HG03460 (cell line): Measurements from ENCODE around the gene COCH.
"Not testable (repeated sequence)": the region's sequence is repeated elsewhere in the genome, so short reads cannot be mapped to it uniquely, and the experiment has no call there.

ENCODE experiments used
- ATAC-seq: cut with Tn5 transposase; IDR thresholded peaks from one replicate; pipeline ENCODE4 v1.9.1; 2021; ENCODE audit not compliant: unreplicated experiment

COCH gene

GRCh38 chr14:30874999-30875787, 834 bp downstream of the COCH start:
- ATAC-seq: peak; percentile 30

- ATAC-seq: no peak
These were observed 1.4 kb downstream of the COCH start for GRCh38 chr14:30875788-30876053.

DNA sequence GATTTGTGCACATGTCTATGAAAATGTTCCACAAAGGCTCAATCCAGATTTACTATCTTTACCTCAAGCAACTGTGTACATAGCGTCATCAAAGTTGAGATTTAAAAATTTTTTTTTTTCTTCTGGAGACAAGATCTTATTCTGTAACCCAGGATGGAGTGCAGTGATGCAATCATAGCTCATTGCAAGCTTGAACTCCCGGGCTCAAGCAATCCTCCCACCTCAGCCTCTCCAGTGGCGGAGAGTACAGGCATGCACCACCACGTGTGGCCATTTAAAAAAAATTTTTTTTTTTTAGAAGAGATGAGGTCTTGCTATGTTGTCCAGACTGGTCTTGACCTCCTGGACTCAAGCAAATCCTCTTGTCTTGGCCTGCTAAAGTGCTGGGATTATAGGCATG, 2.3 kb downstream of the COCH start:
- ATAC-seq: no peak

- no peak for ATAC-seq
These were observed 8.1 kb downstream of the COCH start for GRCh38 chr14:30882431-30882830.

GRCh38 chr14:30883508-30884294, 9.3 kb downstream of the COCH start:
- ATAC-seq: no peak

GRCh38 chr14:30884901-30885300, 10.5 kb downstream of the COCH start:
- ATAC-seq: no peak

DNA sequence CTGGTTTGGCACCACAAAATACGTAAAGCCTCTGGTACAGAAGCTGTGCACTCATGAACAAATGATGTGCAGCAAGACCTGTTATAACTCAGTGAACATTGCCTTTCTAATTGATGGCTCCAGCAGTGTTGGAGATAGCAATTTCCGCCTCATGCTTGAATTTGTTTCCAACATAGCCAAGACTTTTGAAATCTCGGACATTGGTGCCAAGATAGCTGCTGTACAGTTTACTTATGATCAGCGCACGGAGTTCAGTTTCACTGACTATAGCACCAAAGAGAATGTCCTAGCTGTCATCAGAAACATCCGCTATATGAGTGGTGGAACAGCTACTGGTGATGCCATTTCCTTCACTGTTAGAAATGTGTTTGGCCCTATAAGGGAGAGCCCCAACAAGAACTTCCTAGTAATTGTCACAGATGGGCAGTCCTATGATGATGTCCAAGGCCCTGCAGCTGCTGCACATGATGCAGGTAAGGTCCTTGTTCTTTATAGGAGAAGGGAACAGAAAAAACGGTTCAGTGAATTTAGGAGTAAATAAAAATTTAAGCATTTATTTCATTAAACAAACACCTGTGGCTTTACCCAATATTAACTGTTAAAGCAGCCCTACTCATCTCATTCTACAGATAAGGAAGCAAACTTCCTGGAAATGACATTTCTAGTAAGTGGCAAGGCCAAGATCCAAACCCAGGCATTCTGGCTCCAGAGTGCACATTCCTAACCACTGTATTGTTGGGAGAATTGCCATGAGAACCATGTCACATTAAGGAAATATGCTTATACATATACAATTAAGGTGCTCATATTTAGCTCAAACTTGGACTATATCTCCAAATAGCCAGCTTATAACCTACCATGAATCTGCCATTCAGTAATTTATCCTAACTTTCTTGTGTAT, 11.7 kb downstream of the COCH start:
- no peak for ATAC-seq

DNA sequence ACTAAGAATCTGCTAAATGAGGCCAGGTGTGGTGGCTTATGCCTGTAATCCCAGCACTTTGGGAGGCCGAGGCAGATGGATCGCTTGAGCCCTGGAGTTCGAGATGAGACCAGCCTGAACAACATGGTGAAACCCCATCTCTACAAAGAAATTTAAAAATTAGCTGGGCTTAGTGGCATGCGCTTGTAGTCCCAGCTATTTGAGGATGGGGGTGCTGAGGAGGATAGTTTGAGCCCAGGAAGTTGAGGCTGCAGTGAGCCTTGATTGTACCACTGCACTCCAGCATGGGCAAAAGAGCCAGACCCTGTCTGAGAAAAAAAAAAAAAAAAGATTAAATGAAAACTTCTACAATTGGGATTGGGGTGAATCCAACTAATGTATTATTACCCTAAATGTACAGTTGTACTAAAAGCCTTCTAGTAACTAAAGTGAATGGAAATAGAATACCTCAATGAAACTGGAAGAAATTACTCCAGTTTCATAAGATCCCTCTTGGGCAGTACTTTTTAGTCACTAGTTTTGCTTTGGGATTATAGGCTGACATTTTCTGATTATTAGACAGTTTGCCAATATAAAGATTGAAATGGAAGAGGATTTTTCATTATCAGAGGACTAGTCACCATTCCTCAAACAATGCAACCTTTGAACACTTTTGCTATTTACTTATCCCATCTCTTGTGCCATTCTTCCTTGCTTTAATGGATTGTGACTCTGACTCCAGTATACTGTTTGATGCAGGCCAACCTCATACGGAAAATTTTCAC, 14.3 kb downstream of the COCH start:
- ATAC-seq: no peak

GRCh38 chr14:30889244-30889594, 14.9 kb downstream of the COCH start:
- no peak for ATAC-seq

DNA sequence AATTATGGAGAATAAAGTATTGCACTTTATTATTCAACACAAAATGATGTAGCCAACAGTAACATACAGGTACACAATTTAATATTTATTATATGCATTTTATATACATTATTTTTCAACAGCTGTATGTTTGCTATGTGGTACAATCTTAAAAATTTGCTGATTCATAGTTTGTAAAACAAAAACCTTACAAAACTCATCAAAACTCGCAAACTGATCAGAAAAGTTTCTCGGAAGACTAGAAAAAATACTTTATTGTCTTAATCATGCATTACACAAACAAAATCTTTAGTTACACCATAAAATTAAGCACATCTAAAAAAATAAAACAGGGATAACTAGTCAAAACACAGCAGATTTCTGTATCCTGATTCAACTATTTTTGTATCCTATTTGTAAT, 19.5 kb downstream of the COCH start:
- no peak for ATAC-seq

- no peak for ATAC-seq
These were observed 20.7 kb downstream of the COCH start for GRCh38 chr14:30894923-30895515.

DNA sequence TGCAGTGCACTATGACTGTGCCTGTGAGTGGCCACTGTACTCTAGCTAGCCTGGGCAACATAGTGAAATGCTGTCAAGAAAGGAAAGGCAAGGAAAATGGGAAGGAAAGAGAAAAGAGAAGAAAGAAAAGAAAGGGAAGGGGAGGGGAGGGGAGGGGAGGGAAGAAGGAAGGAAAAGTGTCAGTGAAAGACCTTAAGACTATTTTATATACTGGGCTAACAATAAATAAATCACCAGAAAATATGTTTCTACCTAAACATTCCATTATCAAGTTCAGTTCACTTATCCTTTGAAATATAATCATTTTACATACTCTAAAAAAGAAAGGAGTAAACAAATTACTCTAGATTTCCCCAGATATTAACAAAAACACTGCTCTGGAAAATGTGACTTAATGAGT, 22.1 kb downstream of the COCH start:
- no peak for ATAC-seq

- not testable (repeated sequence) for ATAC-seq
These were observed 22.8 kb downstream of the COCH start for GRCh38 chr14:30897121-30897520.

- ATAC-seq: no peak
These were observed 29.1 kb downstream of the COCH start for GRCh38 chr14:30903285-30904124.

DNA sequence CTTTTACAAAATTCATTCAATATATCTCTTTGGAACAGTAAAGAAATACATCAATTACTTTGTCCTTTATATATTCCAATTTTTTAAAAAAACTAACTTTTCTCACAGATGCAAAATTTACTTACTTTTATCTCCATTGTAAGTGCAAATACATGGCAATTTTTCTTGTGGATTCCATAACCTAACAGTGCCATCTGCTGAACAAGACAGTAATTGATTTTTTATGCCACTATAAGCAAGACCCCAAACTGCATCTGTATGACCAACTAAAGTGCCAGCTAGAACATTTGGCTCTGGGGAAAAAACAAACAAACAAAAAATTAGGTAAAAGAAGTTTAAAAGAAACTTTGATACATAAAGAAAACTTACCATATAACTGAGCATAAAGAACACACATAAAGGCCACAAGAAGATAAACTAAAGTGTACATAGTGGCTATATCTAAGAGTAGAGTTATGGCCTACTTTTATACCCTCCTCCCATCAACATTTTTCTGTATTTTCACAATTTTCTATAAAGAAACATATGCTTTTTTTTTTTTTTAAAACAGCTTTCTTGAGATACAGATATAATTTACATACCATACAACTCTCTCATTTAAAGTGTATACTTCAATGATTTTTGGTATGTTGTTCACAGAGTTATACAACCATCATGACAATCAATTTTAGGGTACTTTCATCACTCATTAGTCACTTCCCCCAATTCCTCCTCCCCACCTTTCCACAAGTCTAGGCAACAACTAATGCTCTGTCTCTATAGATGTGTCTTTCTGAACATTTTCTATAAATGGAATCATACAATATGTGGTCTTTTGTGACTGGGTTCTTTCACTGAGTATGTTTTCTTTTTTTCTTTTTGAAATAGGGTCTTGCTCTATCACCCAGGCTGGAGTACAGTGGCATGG, 32.6 kb downstream of the COCH start:
- no peak for ATAC-seq

DNA sequence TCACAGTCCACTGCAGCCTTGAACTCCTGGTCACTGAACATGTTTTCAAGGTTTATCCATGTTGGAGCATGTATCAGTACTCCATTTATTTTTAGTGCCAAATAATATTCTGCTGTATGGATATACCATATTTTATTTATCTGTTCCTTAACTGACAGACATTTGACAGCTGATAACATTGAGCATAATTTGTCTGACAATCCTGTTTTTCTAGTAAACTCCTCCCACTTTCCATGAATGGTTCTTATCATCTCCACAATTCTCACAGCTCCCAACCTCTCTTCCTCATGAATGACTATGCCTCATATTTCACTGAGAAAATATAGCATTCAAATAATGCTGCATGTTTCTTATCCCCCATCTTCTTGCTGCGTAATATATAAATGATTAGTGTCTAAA, 33.3 kb downstream of the COCH start:
- ATAC-seq: no peak

GRCh38 chr14:30908826-30909225, 34.5 kb downstream of the COCH start:
- ATAC-seq: no peak

GRCh38 chr14:30914812-30915211, 40.5 kb downstream of the COCH start:
- no peak for ATAC-seq

DNA sequence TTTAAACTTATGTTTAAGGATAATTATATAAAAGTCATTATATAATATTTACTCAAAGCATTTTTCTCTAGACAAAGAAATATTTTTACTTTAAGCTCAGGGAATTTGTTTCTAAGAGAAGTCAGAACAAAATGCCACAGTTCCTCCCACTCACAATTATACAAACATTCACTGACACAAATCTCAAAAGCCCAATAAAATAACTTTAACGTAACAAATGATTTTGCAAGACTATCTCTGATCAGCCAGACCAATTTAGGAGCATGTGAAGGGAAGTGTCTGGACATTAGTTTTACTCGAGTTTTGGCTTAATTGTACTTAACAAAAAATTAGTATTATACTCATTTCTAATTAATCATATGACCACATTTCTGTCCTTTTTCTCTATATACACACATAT, 41.2 kb downstream of the COCH start:
- no peak for ATAC-seq
